Forelimb muscle (tissue), 1 donor: ENCODE results near the gene COG1. TPM values are rescaled to one million over a fixed set of nuclear protein-coding genes. Genes with fewer than 3 reads are reported as not detected.

Source experiments
- DNase-seq: peaks from one replicate; pipeline ENCODE4 v3.0.0-alpha.2; 2013; ENCODE audit warnings: low read depth
- polyA plus RNA-seq: library from polyadenylated mRNA; unstranded; fragments of 120-200 nt; gene quantifications from one replicate; pipeline ENCODE4 v1.2.1, GENCODE V29; 2013; ENCODE audit not compliant: insufficient read length

Gene COG1
- polyA plus RNA-seq, 1 donor: 32.9 TPM

DNA sequence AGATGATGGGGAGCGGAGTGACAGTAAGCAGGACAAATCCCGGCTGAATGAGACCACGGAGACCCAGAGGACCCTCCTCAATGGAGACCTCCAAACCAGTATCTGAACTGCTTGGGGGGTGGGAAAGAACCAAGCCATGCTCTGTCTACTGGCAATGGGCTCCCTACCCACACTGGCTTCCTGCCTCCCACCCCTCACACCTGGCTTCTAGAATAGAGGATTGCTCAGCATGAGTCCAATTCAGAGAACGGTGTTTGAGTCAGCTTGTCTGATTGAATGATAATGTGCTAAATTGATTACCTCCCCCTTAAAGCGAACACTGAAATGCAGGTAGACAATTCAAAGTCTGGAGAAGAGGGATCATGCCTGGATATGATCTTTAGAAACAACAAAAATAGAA, 22.5 kb upstream of the COG1 start:
- no peak for DNase-seq

DNA sequence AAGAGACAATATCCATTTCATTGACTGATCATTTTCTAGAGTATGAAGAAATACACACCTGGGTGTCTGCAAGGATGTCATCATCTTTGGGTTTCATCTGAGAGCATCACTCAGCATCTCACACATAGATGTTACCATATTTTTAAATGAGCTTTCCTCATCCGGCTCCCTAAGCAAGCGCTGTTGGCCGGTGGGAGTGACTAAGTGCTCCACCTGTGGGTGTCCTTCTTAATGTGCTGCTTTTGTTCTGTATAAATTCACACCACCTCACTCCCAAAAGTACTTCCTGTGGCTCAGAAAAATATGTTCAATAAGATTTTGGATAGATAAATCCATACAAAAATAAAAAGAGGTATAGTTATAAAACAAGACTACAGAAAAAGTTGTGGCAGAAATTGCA, 20.6 kb upstream of the COG1 start:
- no peak for DNase-seq

DNA sequence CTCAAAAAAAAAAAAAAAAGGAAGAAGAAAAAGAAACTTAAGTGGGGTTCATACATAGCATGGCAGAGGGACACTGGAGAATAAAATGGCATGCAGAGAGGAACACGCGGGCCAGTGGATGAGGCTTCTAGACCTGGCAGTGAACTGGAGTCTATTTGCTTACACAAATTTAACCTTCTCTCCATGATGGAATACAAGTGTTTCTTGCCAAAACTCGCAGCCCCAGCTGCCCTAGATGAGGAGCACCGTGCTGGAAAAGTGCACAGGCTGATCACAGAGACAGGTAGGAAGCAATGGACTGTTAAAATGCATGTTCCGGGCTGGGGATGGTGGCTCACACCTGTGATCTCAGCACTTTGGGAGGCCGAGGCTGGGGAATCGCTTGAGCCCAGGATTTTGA, 18.7 kb upstream of the COG1 start:
- no peak for DNase-seq

DNA sequence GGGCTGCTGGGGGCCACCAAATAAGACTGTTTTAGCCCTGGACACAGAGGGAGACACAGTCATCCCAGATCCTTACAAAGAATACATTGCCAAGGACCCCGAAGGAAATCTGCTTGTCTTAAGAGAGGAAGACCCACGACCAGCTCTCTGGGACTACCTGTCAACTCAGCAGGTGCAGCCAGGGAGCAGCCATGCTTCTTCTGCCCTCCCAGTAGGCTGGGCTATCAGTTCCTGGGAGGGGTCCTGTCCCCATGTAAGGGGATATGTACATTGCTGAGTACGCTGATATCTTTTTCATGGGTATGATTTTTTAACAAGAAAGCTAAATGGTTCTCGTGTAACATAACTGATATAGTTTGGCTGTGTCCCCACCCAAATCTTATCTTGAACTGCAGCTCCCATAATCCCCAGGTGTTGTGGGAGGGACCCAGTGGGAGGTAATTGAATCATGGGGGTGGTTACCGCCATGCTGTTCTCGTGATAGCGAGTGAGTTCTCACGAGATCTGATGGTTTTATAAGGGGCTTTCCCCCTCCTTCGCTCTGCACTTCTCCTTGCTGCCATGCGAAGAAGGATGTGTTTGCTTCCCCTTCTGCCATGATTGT, 16.8 kb upstream of the COG1 start:
- DNase-seq: no peak

DNA sequence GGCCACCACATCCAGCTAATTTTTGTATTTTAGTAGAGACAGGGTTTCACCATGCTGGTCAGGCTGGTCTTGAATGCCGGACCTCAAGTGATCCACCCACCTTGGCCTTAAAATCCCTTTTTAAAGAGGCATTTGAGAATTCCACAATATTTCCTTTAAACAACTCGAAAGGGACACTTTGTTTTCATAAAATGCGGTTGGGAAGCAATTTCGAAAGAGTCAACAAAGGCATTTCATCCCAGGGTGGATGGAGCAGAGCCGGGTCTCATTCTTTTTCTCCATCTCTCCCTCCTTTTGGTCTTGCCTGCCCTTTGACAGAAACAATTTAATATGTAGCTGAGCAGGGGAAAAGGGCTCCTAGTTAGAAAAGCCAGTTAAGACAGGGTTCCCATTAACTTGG, 13.5 kb upstream of the COG1 start:
- no peak for DNase-seq

DNA sequence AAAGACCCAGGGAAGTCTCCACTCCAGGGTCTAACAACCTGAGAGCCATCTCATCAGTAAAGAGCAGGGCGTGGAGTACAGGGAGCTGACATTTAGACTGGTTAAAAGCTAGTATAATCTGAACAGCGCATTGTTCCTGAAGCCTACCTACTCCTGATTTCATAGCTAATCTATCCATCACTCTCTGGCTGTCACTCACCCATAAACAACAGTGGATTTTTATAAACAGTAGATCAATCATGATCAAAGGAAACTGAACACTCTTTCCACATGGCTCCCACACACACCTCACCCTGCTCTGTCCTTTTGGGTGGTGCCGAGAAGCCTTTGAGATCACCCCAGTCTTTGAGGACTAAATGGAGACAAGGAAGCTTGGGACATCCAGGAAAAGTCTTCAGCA, 13.0 kb upstream of the COG1 start:
- no peak for DNase-seq

DNA sequence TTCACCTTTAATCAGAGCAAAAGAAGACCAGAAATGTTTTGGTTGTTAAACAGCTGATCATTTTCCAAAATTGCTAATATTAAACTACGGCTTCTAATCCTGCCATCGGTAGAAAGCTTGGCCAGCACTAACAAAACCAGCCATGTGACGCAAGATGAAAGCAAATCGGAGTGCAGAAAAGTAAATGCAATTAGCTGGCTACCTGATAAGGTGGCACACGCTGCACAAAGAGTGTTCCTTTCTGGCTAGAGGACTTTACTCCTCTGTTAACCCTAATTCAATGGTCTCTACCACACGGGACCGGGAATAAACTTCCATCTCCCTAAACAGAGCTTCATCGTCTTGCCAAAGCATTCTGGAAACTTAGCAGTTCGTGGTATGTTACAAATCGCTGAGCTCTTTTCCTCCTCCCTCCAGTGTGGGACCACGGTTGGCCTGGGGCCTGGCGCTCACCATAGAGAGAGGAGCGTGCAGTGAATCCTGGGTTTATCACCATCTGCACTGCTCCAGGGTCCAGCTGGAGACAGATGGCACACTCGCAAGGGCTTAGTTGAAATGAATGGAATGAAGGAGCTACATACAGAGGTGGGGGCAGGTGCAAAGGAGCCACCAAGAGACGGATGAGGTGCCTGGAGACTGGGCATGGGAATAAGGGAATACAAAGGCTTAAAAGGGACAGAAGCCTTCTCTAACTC, 10.1 kb upstream of the COG1 start:
- no peak for DNase-seq

DNA sequence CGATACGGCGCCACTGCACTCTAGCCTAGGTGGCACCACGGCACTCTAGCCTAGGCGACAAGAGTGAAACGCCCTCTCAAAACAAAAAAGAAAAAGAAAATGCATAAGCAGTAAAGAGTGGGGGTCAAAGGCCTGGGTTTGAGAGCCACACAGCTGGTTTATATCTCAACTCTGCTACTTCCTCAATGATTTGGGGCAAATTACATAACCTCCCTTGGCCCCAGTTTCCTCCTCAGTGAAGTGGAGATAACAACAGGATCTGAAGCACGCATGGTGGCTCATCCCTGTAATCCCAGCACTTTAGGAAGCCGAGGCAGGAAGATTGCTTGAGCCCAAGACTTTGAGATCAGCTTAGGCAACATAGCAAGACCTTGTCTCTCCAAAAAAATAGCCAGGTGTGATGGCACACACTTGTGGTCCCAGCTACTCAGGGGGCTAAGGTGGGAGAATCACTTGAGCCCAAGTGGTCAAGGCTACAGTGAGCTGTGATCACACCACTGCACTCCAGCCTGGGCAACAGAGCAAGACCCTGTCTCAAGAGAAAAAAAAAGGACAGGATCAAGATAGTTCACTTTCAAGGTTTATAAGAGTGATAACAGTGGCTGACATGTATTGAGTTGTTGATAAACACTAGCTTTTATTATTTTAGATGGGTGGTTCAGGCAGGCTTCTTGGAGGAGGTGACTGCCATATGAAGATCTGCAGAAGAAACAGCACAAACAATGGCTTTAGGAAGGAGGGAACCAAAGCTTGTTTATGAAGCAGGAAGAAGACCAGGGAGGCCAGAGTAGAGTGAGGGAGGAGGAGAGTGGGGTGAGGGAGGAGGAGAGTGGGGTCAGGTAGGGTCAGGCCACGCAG, 8.5 kb upstream of the COG1 start:
- DNase-seq: no peak

DNA sequence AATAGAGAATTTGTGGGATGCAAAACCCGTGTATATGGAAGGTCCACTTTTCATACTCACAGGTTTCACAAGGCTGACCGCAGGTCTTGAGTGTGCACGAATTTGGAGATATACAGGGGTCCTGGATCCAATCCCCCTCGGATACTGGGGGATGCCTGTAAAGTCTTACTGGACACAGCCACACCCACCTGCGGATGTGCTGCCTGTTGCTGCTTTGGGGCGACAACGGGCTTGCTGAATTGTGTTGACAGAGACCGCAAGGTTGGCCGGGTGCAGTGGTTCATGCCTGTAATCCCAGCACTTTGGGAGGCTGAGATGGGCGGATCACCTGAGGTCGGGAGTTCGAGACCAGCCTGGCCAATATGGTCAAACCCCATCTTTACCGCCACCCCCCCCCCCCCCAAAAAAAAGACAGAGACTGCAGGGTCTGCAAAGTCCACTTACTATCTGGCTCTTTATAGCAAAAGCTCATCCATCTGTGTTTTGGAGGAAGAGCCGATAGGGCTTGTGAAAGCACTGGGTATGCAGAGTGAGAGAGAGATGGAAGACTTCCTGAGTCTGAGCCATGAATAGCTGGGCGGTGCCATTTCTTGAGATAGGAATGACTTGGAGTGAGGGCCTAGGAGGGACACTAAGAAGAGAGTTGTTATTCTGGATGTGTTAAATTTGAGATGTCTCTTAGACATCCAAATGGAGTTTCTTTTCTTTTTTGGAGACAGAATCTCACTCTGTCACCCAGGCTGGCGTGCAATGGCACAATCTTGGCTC, 6.4 kb upstream of the COG1 start:
- no peak for DNase-seq

DNA sequence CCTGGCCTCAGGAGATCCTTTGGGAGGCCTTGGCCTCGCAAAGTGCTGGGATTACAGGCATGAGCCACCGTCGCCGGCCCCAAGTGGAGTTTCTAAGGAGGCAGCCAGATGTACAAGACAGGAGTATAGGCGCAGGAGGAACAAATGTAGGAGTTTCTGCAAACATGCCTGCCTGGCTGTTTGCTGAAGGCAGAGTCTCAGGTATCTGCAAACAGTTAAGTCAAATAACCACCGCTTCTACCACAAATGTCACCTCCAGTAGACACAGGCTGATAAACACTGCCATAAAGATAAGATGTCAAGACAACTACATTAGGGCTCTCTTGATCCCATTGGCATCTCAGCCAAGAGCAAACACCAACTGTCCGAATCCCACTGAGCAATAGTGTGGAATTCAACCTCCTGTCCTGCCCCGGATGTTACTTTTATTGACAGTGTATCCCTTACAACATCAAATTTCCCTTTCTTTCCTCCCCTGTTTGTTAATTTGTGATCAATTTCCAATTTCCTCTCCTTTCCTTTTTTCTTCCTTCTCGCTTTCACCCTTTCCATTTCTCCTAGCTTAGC, 5.6 kb upstream of the COG1 start:
- no peak for DNase-seq

DNA sequence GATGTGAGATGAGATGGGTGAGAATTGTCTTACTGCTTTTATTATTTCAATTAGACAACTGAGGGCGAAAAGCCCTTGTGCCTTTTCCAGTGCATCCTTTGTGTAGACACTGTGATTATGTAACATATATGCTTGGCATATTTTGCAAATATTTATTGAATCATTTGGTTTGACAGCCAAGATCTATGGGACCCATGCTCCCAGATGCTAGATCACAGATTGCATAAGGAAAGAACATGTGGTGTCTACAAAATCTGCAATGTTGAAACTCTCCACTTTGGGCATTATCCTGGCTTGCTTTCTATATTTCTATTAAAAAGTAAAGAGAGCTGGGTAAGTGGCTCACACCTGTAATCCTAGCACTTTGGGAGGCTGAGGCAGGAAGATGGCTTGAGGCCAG, 4.8 kb upstream of the COG1 start:
- no peak for DNase-seq

DNA sequence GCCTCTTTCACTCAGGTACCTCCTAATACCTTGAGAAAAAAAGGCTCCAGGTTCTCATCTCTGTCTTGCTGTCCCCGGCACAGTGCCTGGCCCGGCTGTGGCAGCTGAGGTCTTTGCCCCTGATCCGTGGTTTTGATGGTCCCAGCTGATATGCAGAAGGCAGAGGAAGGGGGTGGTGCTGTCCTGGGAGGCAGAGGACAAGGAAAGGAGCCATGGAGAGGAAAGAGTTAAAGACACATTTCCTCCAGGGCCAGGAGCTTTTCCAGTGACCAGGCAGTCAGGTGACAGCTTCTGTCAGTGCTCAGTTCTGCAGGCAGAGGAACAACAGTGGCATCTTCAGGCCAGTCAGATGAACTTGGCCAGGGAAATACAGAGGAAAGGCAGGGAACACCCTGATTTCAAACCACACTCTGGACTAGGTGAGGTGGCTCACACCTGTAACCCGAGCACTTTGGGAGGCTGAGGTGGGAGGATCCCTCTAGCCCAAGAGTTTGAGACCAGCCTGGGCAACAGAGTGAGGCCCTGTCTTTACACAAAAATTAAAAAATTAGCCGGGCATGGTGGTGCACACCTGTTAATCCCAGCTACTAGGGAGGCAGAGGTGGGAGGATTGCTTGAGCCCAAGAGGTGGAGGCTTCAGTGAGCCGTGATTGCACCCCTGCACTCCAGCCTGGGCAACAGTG, 3.3 kb upstream of the COG1 start:
- DNase-seq: no peak

DNA sequence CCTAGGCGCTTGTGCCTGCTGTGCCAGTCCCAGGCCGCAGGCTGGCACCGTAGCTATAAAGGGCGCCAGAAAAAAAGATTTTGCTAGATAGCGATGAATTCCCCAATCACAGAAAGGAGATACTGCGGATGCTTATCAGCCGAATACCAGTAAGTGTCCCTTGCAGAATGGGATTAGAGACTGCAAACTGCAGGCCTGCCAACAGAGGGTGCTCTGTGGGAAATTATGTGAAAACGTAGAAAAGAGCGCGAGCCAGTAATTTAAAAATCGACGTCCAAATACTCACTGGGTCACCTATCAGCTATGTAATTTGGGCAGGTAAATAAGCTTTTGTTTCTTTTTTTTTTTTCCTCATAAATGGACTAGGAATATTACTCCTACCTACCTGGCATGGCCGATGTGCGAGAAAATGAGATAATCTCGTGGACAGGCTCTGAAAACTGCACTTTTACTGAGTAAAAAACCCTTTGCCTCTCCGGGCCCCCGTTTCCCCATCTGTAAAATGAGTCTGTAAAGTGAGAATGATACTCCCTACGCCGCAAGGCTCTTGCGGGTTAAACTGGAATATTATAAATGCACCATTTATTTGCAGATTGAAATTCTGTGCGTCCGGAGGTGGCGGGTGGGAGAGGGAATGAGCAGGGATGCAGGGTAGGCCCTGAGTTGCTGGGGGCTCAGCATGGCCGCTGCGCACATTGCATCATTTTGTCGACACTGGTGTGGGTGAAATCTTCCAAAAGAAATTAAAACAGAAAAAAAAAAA, 1.2 kb upstream of the COG1 start:
- peak; percentile 31 for DNase-seq

DNA sequence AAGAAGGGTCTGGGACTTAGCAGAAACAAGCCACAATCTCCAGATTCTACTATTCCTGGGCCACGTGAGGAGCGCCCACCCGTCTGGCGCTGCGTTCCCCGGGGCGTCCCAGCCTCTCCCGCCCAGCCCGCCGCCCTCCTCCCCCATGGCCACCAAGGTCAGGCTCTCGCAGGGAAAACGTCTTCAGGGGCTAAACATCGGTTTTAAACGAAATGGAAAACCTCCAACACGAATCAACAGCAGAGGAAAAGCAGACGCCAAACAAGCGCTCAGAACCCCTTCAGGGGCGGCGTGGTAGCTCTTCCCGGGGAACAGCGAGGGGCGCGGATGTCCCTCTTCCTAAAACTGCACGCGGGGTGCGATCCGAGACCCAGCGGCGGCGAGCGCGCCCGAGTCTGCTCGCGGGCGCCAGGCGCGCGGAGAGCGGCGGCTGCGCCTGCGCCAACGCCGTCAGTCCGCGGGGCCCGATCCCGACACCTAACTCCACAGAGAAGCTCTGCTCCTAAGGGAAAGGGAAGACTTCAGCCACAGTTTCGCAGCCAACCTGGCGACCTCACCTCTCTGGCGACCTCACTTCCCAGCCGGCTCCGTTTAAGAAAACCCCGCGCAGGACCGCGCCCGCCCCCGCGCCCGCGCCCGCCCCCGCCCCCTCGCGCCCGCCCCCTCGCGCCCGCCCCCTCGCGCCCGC, 505 bp upstream of the COG1 start:
- DNase-seq: peak; percentile 39

DNA sequence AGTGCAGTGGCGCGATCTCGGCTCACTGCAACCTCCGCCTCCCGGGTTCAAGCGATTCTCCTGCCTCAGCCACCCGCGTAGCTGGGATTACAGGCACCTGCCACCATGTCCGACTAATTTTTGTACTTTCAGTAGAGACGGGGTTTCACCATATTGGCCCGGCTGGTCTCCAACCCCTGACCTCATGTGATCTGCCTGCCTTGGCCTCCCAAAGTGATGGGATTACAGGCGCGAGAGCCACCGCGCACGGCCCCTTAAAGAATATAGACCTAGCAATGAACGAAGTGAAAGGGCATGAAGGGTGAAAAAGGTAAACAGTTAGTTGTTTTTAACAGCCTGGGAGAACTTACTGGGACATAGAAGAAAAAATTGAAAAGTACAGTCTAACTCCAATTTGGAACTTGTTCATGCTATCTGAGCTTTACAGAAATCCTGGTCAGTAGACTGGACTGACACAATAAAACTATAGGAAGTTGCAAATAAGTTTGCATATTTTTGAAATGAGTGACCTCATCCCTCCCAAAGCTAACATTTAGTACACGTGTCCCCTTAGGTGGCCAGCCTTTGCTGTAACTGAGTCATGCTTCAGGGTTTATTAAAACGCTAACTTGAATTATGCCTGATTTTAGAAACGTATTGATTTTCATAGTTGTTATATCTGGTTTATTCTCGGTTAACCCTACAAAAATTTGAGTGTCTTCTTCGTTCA, 1.8 kb downstream of the COG1 start:
- no peak for DNase-seq

DNA sequence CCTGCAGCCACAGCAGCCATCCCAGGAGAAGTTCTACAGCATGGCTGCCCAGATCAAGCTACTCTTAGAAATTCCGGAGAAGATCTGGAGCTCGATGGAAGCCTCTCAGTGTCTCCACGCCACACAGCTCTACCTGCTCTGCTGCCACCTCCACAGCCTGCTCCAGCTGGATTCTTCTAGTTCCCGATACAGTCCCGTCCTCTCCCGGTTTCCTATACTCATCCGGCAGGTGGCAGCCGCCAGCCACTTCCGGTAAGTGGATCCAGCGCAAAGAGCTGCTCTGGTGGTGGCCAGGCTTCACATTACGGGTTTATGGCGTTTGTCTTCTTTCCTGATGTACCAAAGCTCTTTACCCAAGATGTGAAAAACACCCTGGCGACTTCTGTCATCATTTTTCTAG, 3.6 kb downstream of the COG1 start:
- no peak for DNase-seq

DNA sequence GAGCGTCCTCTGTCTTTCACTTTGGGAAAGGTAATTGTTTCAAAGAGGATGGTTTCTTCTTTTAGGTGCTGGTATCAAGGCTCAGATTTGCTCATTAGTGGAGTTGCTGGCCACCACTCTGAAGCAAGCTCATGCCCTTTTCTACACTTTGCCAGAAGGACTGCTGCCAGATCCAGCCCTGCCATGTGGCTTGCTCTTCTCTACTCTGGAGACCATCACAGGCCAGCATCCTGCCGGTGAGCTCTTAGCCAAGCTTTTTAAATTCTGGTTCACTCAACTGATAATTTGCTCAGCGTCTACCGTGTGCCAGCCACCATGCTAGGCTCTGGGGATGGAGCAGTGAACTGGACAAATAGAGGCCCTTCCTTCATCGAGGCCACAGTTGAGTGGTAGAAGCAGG, 4.3 kb downstream of the COG1 start:
- DNase-seq: no peak

DNA sequence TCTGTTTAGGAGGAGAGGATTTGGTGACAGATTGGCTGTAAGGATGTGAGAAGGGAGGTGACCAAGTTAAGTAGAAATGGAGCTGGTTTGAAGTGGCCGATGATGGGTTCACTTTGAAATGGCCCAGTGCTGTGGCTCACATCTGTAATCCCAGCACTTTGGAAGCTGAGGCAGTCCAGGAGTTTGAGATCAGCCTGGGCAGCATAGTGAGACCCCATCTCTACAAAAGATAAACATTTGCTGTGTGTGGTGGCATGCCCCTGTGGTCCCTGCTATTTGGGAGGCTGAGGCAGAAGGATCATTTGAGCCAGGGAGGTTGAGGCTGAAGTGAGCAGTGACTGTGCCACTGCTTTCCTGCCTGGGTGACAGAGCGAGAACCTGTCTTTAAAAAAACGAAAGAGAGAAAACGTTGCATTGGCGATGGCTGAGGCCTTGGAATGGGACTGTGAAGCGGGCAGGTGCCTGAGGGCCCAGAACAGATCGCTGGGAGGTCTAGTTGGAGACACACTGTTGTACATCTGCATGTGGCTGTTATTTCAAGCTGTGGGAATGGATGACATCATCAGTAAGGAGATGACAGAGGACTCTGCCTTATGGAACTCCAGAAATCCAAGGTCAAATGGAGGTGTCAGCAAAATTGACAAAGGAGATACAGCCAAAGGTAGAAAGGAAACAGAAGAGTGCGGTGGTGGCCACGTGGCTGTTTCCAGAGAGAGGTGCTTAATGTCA, 5.5 kb downstream of the COG1 start:
- DNase-seq: no peak

DNA sequence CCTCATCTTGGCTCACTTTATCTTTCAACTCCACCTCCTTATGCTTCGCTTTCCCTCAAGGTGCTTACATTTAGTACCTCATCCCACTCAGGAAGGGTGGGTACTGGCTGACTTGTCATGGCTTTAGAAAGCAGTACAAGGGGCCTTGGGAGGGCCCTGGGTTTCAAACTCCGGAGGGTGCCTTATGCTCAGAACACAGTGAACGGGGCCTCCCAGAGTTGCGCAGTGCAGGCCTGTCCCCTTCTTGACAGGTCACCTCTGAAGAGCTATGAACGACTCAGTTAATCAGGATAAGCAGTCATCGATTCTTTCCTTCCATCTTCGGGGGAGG, 6.0 kb downstream of the COG1 start:
- no peak for DNase-seq
